Measurements from ENCODE around the gene SIRPG.

Gene SIRPG

DNA sequence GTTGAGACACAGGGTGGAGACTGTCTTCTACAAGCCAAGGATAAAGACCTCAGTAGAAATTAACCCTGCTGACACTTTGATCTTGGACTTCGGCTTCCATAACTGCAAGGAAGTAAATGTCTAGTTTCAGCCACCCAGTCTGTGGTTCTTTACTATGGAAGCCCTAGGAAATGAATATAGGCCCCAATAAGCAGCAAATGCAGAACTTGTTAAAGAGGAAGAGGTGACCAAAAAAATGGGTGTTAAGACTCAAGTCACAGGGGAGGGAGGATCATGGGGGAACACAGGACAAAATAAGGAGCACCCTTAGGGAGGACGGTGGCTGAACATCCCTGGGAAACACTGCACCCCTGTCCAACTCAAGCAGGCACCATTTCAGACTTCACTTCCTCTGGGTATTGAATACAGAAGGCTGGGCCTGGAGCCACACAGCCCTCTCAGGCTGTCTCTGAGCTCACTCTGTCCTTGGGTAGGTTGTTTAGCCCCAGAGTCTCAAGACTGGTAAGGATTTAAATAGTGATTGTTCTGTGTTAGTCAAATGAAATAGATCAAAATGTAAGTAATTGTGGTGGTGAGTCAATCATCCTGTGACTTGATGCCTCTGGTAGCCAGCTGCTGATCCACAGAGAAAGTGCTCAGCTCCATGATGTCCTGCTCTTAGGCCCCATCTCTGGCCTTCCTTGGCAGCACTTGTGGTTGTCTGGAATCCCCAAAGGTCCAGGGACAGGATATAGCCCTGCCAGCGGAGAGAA is 69.6 kb downstream of the SIRPG start:
- no peak for DNase-seq

DNA sequence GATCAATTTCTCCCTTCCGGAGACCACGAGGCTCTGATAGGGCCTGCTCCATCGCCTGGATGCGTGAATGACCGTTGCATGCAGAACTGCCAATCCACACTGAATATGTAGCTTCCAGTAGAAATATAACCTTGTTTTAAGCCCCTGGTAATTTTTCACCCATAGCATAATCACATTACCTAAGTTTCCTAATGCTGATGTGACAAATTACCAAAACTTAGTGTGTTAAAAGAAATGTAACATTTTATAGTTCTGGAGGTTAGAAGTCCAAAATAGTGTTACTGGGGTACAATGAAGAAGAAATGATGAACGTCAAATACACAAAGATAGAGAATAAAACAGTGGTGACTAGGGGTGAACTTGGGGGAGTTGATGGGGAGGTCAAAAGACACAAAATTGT is 78.1 kb downstream of the SIRPG start:
- DNase-seq = no peak
